Effector memory CD4-positive, alpha-beta T cell (primary cell): ENCODE measurements around the gene STX7.

Source experiments
- DNase-seq, 3 donors: peaks; one replicate each; pipeline ENCODE4 v3.0.0-alpha.2; 2020
- H3K27ac ChIP-seq: 2 replicates; pipeline ENCODE4 v1.7.0; 2013; ENCODE audit warnings: mild to moderate bottlenecking, low read length, moderate library complexity; ENCODE audit not compliant: insufficient read depth, poor library complexity, severe bottlenecking
- H3K27me3 ChIP-seq: replicated peaks from 2 replicates; pipeline ENCODE4 v1.7.0; 2013; ENCODE audit warnings: mild to moderate bottlenecking, low read length; ENCODE audit not compliant: insufficient read depth, control insufficient read depth, poor library complexity, severe bottlenecking
- H3K36me3 ChIP-seq: 2 replicates; pipeline ENCODE4 v1.7.0; 2013; ENCODE audit warnings: mild to moderate bottlenecking, low read length, moderate library complexity; ENCODE audit not compliant: control insufficient read depth, insufficient read depth
- H3K4me1 ChIP-seq: 2 replicates; pipeline ENCODE4 v1.7.0; 2013; ENCODE audit warnings: low read length, mild to moderate bottlenecking; ENCODE audit not compliant: control insufficient read depth, insufficient read depth, poor library complexity, severe bottlenecking
- H3K4me3 ChIP-seq: 2 replicates; pipeline ENCODE4 v1.7.0; 2013; ENCODE audit warnings: low read length, low read depth, mild to moderate bottlenecking; ENCODE audit not compliant: insufficient read depth, poor library complexity, severe bottlenecking
- H3K9me3 ChIP-seq: 2 replicates; pipeline ENCODE4 v1.7.0; 2013; ENCODE audit warnings: mild to moderate bottlenecking, low read length, moderate library complexity; ENCODE audit not compliant: control insufficient read depth

The STX7 gene

GRCh38 chr6:132418235-132418965, 94.5 kb downstream of the STX7 start:
- Histone ChIP-seq H3K4me3 (no peak overlapping the region), H3K4me1 (no peaks in the 10 kb centered on the region), H3K27ac (no peak overlapping the region), H3K27me3 (no peaks in the 10 kb centered on the region), H3K9me3 (no peaks in the 10 kb centered on the region), H3K36me3 (no peaks in the 10 kb centered on the region)
- DNase-seq: no peak

DNA sequence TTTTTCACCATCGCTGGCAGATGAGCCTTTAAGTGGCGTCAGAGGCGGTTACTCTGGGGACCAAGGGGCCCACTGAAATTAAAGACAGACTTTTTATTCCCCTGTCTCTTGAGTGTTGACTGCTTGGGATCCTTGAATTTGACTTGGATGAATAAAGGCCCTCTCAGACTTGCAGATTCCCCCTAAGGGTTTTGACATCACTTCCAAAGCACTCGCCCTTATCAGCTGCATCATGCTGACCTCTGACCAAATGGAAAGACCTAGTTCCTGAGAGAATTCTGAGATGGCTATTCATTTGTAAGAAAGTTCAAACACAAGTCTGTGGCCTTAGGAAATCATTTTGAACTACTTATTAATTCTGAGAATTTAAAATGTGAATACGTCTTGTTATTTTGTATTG, 98.2 kb downstream of the STX7 start:
- no peak overlapping the region for H3K4me3 ChIP-seq
- H3K27ac ChIP-seq: no peak overlapping the region

DNA sequence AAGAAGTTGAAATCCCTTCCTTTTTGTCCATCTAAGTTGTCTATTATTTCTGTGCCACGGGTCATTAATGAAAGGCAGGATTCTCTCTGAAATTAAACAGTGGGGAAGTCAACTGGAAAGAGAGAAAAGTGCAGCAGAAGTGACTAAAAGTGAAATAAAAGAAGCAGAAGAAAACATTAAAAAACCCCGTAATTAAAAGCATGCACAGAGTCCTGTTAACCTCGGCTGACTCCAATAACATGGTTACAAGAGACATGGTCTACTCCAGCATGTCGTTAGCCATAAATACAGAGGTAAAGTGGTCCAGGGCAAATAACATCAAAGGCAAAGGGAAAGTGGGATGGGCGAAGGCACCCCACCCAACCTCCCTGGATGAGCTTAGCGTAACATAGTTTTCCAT, 98.6 kb downstream of the STX7 start:
- Histone ChIP-seq H3K9me3 (no peaks in the 10 kb centered on the region), H3K27me3 (no peaks in the 10 kb centered on the region), H3K4me3 (no peak overlapping the region), H3K36me3 (no peaks in the 10 kb centered on the region), H3K4me1 (no peaks in the 10 kb centered on the region), H3K27ac (no peak overlapping the region)
- no peak for DNase-seq

More for the DNA sequence above, 98.2 kb downstream of the STX7 start:
- H3K27me3 ChIP-seq: no peaks in the 10 kb centered on the region
- DNase-seq: no peak
- H3K36me3 ChIP-seq: no peaks in the 10 kb centered on the region
- H3K9me3 ChIP-seq: no peaks in the 10 kb centered on the region
- H3K4me1 ChIP-seq: no peaks in the 10 kb centered on the region

GRCh38 chr6:132413499-132413802, 99.5 kb downstream of the STX7 start:
- no peak for DNase-seq
- Histone ChIP-seq H3K27me3 (no peaks in the 10 kb centered on the region), H3K4me1 (no peaks in the 10 kb centered on the region), H3K27ac (no peak overlapping the region), H3K36me3 (no peaks in the 10 kb centered on the region), H3K4me3 (no peak overlapping the region), H3K9me3 (no peaks in the 10 kb centered on the region)

GRCh38 chr6:132412656-132413498, 100.0 kb downstream of the STX7 start:
- H3K27ac ChIP-seq: no peak overlapping the region

DNA sequence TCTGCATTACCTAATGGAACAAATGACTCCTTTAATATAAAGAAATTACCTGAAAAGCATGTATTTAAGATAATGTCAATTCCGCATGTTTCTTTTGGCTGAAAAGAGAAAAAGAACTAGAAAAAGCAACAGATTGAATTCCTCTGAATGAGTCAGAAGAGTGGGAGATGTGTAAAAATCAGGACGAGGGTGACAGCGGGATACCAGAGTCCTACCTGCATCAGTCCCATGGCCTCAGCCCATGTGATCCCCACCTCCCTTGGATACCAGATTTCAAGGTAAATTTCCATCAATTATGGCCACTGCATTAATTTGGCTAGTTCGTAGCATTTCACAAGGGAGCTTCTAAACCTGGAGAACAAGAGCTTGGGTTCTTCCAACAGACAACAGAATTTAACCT, 101.6 kb downstream of the STX7 start:
- no peak for DNase-seq
- no peaks in the 10 kb centered on the region for H3K4me1 ChIP-seq

More at GRCh38 chr6:132412656-132413498, 100.0 kb downstream of the STX7 start:
- no peak for DNase-seq
- Histone ChIP-seq H3K9me3 (no peaks in the 10 kb centered on the region), H3K27me3 (no peaks in the 10 kb centered on the region), H3K4me1 (no peaks in the 10 kb centered on the region), H3K4me3 (no peak overlapping the region), H3K36me3 (no peaks in the 10 kb centered on the region)

GRCh38 chr6:132410830-132411229, 102.1 kb downstream of the STX7 start:
- H3K36me3 ChIP-seq: no peaks in the 10 kb centered on the region
- H3K27me3 ChIP-seq: no peaks in the 10 kb centered on the region
- no peaks in the 10 kb centered on the region for H3K9me3 ChIP-seq
- H3K4me1 ChIP-seq: no peaks in the 10 kb centered on the region
- DNase-seq: no peak
- no peak overlapping the region for H3K27ac ChIP-seq
- no peak overlapping the region for H3K4me3 ChIP-seq

More for the DNA sequence above, 101.6 kb downstream of the STX7 start:
- H3K4me3 ChIP-seq: no peak overlapping the region
- H3K36me3 ChIP-seq: no peaks in the 10 kb centered on the region
- H3K9me3 ChIP-seq: no peaks in the 10 kb centered on the region
- H3K27me3 ChIP-seq: no peaks in the 10 kb centered on the region
- no peak overlapping the region for H3K27ac ChIP-seq

DNA sequence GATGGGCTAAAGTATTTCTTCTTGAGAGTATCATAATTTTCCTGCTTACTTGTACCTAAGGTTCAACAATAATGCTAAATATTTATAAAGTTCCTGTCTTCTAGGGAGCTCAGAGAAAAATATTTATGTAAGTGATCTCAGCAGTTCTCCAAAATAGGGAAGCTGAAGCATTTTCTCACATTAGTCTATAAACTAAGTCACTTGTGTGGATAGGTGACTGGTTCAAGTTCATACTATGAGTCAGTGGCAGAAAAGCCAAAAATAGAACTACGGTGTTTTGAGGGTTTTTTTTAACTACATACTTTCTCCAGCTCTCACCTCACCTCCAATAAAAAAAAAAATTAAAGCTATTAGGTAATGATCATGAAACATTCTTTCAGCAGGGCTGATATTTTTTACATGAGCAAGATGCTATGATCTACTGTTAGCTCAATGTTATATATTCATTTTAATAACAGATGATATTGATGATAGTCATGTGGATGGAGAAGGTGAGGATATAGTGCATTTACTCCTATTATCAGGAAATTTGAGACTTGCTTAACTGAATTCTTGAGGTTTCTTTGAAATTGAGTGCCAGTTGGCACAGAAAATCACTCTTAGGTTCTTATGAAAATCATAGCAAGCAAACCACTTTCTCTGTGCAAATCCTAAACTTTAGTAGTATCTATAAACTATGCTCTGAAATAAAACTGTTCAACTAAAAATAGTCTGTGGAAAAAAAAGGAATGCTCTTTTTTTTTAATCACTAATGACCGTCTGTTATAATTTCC, 107.6 kb downstream of the STX7 start:
- H3K4me1 ChIP-seq: no peaks in the 10 kb centered on the region
- no peak overlapping the region for H3K4me3 ChIP-seq
- peaks cover 25% of the 10 kb centered on the region for H3K27me3 ChIP-seq
- H3K9me3 ChIP-seq: no peaks in the 10 kb centered on the region
- H3K36me3 ChIP-seq: no peaks in the 10 kb centered on the region
- no peak for DNase-seq
- H3K27ac ChIP-seq: no peak overlapping the region

DNA sequence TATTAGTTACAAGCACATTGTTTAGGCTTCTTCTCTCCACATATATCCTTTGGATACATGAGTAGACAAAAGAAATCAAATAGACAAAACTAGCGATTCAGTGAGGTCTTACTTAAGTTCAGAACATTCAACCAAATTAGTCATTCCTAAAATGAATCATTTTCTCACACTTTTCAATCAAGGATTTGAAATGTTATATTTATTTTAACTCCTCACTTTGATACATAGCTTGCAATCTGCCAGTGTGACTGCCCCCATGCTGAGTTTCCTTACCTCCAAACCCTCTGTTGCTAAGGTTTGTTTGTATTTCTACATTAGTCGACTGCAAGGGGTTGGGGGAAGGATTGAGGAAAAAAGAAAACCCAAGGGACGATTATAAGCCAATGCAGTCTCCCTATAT, 108.2 kb downstream of the STX7 start:
- DNase-seq: no peak
- Histone ChIP-seq H3K4me1 (no peaks in the 10 kb centered on the region), H3K4me3 (no peak overlapping the region), H3K27ac (no peak overlapping the region), H3K9me3 (no peaks in the 10 kb centered on the region), H3K36me3 (no peaks in the 10 kb centered on the region), H3K27me3 (peaks cover 27% of the 10 kb centered on the region)

DNA sequence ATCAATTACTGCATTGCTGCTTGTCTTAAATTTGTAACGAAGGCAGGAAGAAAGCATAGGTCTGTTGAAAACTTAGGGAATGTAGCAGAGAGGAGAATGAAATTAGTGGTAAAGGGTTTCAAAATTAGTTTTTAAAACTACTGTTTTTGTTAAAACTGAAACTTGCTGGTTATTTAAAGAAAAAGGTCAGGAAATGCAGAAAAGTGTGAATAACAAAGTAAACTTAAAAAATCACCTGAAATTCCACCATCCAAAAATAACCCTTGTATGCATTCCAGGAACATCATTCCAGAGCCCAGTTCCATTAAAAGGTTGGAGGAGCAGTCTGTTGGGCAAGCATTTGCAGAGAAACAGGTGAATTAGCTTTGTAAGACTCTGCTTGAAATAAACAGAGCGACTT, 108.6 kb downstream of the STX7 start:
- H3K27me3 ChIP-seq: peaks cover 27% of the 10 kb centered on the region
- no peak overlapping the region for H3K4me3 ChIP-seq
- H3K27ac ChIP-seq: no peak overlapping the region
- no peaks in the 10 kb centered on the region for H3K36me3 ChIP-seq
- H3K4me1 ChIP-seq: no peaks in the 10 kb centered on the region
- H3K9me3 ChIP-seq: no peaks in the 10 kb centered on the region
- DNase-seq: no peak
